DND-41 (cell line): Measurements from ENCODE around the gene CASP2.

Experiments used
- CTCF ChIP-seq: IDR thresholded peaks from 2 replicates; pipeline ENCODE4 v1.5.1; 2012; ENCODE audit warnings: borderline replicate concordance, low read length, moderate library complexity, mild to moderate bottlenecking; ENCODE audit not compliant: poor library complexity, severe bottlenecking; ENCODE audit errors: extremely low read depth
- EZH2 ChIP-seq: IDR thresholded peaks from 3 replicates; pipeline ENCODE4 v1.6.1; 2012; ENCODE audit warnings: borderline replicate concordance, low read depth, mild to moderate bottlenecking, moderate library complexity, low read length, inconsistent platforms; ENCODE audit not compliant: severe bottlenecking

- TF ChIP-seq CTCF (no peak), EZH2 (no peak)
Measured at GRCh38 chr7:143321734-143322133, 33.6 kb downstream of the CASP2 start.
